Measurements from ENCODE around the gene TOP3B.

The TOP3B gene

GRCh38 chr22:22014285-22014659 is 31.7 kb upstream of the TOP3B start:
- no peaks in the 10 kb centered on the region for H4K20me1 ChIP-seq (ENCODE audit: insufficient read depth, low read length)
- no peak overlapping the region for H2AFZ ChIP-seq (ENCODE audit: low read length)
- no peak overlapping the region for H3K4me3 ChIP-seq (ENCODE audit: low read length)
- no peaks in the 10 kb centered on the region for H3K27me3 ChIP-seq (replicated peaks; ENCODE audit: insufficient read depth, low read length)
- H3K79me2 ChIP-seq (ENCODE audit: low read length) = no peaks in the 10 kb centered on the region
- no peaks in the 10 kb centered on the region for H3F3A ChIP-seq (ENCODE audit: insufficient read depth, low read length)
- no peak for DNase-seq
- no peaks in the 10 kb centered on the region for H3K36me3 ChIP-seq (replicated peaks; ENCODE audit: insufficient read depth, low read length)
- H3K27ac ChIP-seq (ENCODE audit: low read length) = no peak overlapping the region
- TF ChIP-seq EZH2 (optimal IDR thresholded peaks at IDR 0.05; ENCODE audit: low read depth, low read length) = no peak
- no peaks in the 10 kb centered on the region for H3K9me2 ChIP-seq (replicated peaks; ENCODE audit: insufficient read depth, low read length)
- no peak overlapping the region for H3K4me2 ChIP-seq (ENCODE audit: low read depth, low read length)
- no peaks in the 10 kb centered on the region for H3K9me3 ChIP-seq (replicated peaks; ENCODE audit: insufficient read depth, low read length)
- no peak overlapping the region for H3K9ac ChIP-seq (ENCODE audit: low read length)
- no peaks in the 10 kb centered on the region for H3K4me1 ChIP-seq (ENCODE audit: low read length)

- H3K79me2 ChIP-seq (ENCODE audit: low read length) = no peaks in the 10 kb centered on the region
- H3K27me3 ChIP-seq (replicated peaks; ENCODE audit: insufficient read depth, low read length) = no peaks in the 10 kb centered on the region
- no peak for TF ChIP-seq EZH2phosphoT487 (IDR thresholded peaks at IDR 0.05; ENCODE audit: low read length)
- no peak for TF ChIP-seq CTCF (IDR thresholded peaks at IDR 0.05; ENCODE audit: low read length)
- no peak for TF ChIP-seq EZH2 (optimal IDR thresholded peaks at IDR 0.05; ENCODE audit: low read depth, low read length)
- H4K20me1 ChIP-seq (ENCODE audit: insufficient read depth, low read length) = no peaks in the 10 kb centered on the region
- DNase-seq = no peak
- no peaks in the 10 kb centered on the region for H3K9me3 ChIP-seq (replicated peaks; ENCODE audit: insufficient read depth, low read length)
- H3K27ac ChIP-seq (ENCODE audit: low read length) = no peak overlapping the region
- no peak overlapping the region for H3K4me3 ChIP-seq (ENCODE audit: low read length)
- no peak overlapping the region for H3K9ac ChIP-seq (ENCODE audit: low read length)
- no peaks in the 10 kb centered on the region for H3F3A ChIP-seq (ENCODE audit: insufficient read depth, low read length)
- H3K9me2 ChIP-seq (replicated peaks; ENCODE audit: insufficient read depth, low read length) = no peaks in the 10 kb centered on the region
- no peak overlapping the region for H2AFZ ChIP-seq (ENCODE audit: low read length)
- H3K36me3 ChIP-seq (replicated peaks; ENCODE audit: insufficient read depth, low read length) = no peaks in the 10 kb centered on the region
- no peak overlapping the region for H3K4me2 ChIP-seq (ENCODE audit: low read depth, low read length)
- no peaks in the 10 kb centered on the region for H3K4me1 ChIP-seq (ENCODE audit: low read length)
Observed at GRCh38 chr22:22013559-22014284, 31.1 kb upstream of the TOP3B start.

GRCh38 chr22:22011964-22012363 is 29.4 kb upstream of the TOP3B start:
- no peaks in the 10 kb centered on the region for H3F3A ChIP-seq (ENCODE audit: insufficient read depth, low read length)
- H3K9me3 ChIP-seq (replicated peaks; ENCODE audit: insufficient read depth, low read length) = no peaks in the 10 kb centered on the region
- H3K79me2 ChIP-seq (ENCODE audit: low read length) = no peaks in the 10 kb centered on the region
- H2AFZ ChIP-seq (ENCODE audit: low read length) = no peak overlapping the region
- no peaks in the 10 kb centered on the region for H3K9me2 ChIP-seq (replicated peaks; ENCODE audit: insufficient read depth, low read length)
- no peak overlapping the region for H3K9ac ChIP-seq (ENCODE audit: low read length)
- H3K4me2 ChIP-seq (ENCODE audit: low read depth, low read length) = no peak overlapping the region
- no peak overlapping the region for H3K4me3 ChIP-seq (ENCODE audit: low read length)
- H3K4me1 ChIP-seq (ENCODE audit: low read length) = no peaks in the 10 kb centered on the region
- no peaks in the 10 kb centered on the region for H4K20me1 ChIP-seq (ENCODE audit: insufficient read depth, low read length)
- no peaks in the 10 kb centered on the region for H3K36me3 ChIP-seq (replicated peaks; ENCODE audit: insufficient read depth, low read length)
- DNase-seq = no peak
- H3K27me3 ChIP-seq (replicated peaks; ENCODE audit: insufficient read depth, low read length) = no peaks in the 10 kb centered on the region
- no peak for TF ChIP-seq EZH2phosphoT487 (IDR thresholded peaks at IDR 0.05; ENCODE audit: low read length)
- TF ChIP-seq CTCF (IDR thresholded peaks at IDR 0.05; ENCODE audit: low read length) = no peak
- no peak for TF ChIP-seq EZH2 (optimal IDR thresholded peaks at IDR 0.05; ENCODE audit: low read depth, low read length)
- no peak overlapping the region for H3K27ac ChIP-seq (ENCODE audit: low read length)

GRCh38 chr22:22010358-22010757 is 27.8 kb upstream of the TOP3B start:
- no peak overlapping the region for H3K27ac ChIP-seq (ENCODE audit: low read length)
- no peaks in the 10 kb centered on the region for H3K27me3 ChIP-seq (replicated peaks; ENCODE audit: insufficient read depth, low read length)
- no peaks in the 10 kb centered on the region for H4K20me1 ChIP-seq (ENCODE audit: insufficient read depth, low read length)
- H3K79me2 ChIP-seq (ENCODE audit: low read length) = no peaks in the 10 kb centered on the region
- no peak overlapping the region for H3K4me2 ChIP-seq (ENCODE audit: low read depth, low read length)
- no peaks in the 10 kb centered on the region for H3K4me1 ChIP-seq (ENCODE audit: low read length)
- H3K9me3 ChIP-seq (replicated peaks; ENCODE audit: insufficient read depth, low read length) = no peaks in the 10 kb centered on the region
- no peaks in the 10 kb centered on the region for H3F3A ChIP-seq (ENCODE audit: insufficient read depth, low read length)
- no peaks in the 10 kb centered on the region for H3K9me2 ChIP-seq (replicated peaks; ENCODE audit: insufficient read depth, low read length)
- no peak for TF ChIP-seq CTCF (IDR thresholded peaks at IDR 0.05; ENCODE audit: low read length)
- no peak for TF ChIP-seq EZH2 (optimal IDR thresholded peaks at IDR 0.05; ENCODE audit: low read depth, low read length)
- no peak for TF ChIP-seq EZH2phosphoT487 (IDR thresholded peaks at IDR 0.05; ENCODE audit: low read length)
- H2AFZ ChIP-seq (ENCODE audit: low read length) = no peak overlapping the region
- H3K4me3 ChIP-seq (ENCODE audit: low read length) = no peak overlapping the region
- no peak for DNase-seq
- H3K36me3 ChIP-seq (replicated peaks; ENCODE audit: insufficient read depth, low read length) = no peaks in the 10 kb centered on the region
- no peak overlapping the region for H3K9ac ChIP-seq (ENCODE audit: low read length)
